ENCODE results near the gene SLC46A2.

The SLC46A2 gene

DNA sequence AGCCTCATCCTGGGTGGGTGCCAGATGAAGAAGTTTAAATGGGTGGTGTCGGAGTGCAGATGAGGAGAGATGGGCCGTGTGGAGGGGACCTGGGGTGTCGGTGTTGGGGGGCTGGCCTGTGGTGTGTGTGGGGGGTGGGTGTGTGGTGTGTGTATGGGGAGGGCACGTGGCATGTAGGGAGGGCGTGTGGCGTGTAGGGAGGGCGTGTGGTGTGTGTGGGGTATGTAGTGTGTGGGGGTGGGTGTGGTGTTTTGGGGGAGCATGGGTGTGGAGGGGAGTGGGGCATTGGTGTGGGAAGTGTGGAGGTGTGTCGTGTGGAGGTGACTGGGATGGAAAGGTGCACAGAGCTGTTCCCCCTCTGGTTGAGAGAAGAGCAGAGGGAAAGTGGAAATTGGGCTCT, 34.5 kb downstream of the SLC46A2 start:
- DNase-seq = no peak

DNA sequence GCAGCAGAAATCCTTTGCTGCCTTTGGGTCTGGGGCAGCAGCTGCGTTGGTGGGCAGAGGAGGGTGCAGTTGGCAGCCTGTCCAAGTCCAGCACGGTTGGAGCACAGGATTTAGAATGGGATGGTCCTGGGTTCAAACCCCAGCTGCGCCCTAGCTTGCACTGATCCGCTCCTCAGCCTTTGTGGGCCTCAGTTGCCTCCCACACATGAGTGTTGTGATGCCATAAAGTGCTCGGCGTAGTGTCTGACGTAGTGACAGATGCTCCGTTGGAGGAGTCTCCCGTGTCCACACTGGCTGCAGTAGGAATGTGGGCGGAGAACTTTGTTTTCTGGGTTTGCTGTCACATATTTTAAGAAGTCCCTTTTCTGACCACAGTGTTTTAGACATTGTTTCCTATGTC, 36.0 kb downstream of the SLC46A2 start:
- no peak for DNase-seq

DNA sequence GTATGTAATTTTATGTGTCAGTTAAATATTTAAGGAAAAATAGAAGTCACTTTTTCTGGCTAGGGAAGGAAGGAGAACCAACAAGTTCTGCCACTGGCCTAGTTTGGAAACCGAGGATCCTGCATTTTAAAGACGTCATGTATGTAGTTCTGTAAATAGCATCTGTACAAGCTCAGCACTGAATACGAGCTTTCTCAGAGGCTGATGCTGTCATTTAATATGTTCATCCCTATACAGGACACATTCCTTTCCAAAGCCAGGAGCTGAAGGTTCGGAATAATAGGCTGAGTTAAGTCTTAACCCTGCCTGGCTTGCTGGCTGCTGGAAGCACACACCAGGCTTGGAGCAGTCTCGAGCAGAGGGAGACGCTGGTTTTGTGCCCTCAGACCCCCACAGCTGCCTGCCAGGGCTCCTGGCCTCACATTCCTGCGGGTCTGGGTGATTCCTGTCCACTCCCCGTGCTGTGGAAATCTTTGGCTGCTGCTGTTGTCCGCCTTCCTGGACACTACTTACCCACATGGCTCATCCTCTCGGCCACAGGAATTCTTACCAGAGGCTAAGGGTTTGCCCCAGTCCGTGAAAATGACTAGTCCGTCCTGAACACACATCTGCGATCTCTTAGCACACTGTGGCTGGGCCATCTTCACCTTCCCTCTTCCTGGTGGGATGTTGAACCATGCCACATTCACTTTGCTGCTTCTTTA, 36.6 kb downstream of the SLC46A2 start:
- no peak for DNase-seq

DNA sequence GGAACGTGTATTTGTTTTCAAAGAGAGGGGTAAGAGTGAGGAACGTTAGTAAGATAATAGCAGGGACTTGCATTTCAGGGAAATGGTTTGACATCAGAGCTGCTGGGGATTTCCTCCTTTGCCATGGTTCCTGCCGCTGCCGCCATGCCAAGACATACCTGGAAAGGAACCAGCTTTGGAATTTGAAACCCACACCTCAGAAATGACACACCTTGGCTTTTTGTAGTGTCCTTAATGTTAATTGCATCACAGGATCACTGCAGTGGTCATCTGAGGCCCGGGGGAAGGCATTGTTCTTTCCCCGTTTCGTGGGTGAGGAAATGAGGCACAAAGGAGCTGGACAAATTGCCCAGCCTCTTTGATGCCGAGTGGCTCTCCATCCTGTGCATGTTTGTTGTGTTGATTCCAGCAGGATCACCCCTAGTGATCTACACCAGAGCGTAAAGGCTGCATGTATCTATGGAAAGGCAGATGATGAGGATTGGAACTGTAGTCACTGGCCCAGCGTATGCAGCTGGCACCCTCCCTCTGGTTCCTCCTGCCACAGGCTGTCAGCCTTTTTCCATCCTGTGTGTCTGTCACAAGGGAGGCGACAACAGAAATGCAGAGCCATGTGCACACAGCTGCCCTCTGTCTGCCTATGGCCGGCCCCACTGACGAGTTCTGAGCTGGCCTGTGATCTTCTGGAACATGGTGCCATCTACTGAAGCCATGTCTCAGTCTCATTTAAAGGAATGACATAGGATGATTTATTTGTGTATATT, 37.8 kb downstream of the SLC46A2 start:
- no peak for DNase-seq

DNA sequence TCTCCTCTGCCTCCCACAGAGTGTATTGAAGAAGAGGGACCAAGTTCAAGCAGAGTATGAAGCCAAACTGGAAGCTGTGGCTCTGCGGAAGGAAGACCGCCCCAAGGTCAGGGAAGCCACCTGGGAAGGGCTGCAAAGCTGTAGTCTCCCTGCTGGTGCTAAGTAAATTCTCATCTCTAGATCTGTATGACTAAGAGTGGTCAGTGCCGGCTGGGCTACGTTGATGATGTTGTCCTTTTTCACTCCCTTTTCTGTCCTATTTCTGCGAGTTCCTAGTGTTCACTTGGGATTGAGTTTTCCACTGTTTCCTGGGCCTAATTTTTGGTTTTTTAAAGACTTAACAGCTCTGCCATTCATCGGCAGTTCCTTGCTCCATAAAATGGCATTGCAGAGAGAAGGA, 39.8 kb downstream of the SLC46A2 start:
- DNase-seq = no peak

DNA sequence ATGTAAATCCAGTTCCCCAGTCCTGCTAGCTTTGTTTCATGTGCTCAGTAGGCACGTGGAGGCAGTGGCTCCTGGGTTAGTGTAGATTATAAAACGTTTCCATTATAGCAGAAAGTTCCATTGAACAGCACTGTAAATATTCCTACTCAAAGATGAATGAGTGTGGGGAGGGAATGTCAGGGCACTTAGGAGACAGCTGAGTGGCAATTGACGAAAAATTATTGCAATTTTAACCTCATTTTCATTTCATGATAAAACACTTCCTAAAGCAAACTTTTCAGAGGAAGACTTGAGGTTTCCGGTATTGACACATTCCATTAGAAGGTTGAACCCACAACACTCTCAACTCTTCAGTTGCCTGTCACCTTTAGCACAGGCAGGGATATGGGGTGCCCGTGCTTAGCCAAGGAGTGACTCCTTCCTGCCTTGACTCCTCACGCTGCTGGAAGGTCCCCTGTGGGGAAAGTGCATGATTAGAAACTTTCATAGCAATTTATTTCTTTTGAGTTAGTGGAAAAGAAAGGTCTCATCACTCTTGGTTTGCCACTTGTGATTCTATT, 41.2 kb downstream of the SLC46A2 start:
- DNase-seq = no peak

DNA sequence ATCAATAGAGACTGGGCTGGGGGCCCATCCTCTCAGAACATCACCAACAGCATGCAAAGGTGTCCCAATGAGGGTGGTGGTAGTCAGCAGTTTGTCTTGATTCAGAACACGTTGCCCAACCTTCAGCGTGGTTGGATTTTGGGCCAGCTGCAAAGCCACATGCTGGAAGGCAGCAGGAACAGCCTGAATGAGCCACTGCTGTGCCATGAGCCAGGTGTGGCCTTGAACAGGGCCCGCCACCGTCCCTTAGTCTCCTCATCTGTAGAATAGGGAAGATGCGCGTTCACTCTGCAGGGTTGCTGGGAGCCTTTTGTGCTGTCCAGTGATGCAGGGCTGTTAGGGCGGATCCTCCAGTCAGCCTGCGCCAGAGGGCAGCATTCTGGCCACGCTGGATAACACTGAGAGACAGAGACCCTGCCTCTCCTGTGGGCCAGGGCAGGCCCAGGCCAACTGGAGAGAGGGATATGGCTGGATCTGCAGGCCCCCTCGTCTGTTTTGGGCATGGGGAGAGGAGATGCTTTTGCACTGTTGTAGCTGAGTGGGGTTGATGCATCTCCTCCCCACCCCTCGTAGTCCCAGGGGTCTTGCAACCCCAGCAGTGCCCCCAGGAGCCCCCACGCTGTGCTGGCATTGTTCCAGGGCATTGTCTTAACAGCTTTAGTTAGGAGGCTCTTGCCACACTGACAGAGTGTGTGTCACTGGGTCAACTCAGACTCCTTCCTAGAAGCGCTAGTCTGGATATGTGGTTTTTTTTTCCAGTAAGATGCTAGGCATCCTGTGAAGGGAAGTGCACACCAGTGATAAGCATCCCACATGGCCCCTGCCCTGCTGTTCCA, 42.1 kb downstream of the SLC46A2 start:
- no peak for DNase-seq

DNA sequence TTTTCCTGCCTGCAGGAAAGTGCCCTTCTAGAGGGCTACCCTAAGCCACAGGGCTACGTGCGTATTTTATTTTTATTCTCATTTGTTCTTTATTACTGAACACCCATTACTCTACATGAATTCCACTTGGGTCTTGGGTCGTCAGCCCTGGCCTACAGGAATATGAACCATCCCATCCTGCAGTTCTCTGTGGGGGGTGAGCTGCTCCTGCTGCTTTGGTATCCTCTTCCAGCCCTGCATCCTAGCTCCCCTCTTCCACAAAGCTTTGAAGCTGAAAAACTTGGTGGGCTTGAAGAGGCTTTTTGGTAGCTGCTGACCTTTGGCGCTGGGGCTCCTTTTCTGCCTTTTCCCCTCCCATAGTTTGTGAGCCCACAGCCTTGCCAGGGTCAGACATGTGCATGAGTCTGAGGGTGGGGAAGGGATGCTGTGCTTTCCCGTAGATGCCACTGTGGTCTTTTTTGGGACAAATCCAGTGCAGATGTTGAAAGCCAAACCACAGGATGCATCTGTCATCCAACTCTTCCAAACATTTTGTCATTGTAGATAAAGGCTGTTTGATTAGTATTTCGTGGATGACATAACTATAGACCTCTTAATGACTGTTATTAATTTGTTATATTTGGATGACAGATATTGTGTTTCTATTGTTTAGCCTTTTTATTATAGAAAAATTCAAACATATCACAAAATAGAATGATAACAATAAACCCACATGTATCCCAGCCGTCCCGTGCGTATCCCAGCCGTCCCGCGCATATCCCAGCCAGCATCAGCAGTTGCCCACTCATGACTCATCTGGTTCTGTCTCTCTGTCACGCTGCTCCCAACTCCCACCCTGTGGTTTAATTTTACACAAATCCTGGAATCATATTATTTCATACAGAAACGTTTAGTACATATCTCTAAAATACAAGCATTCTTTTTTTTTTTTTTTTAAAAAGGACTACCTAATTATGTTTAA, 43.9 kb downstream of the SLC46A2 start:
- no peak for DNase-seq

DNA sequence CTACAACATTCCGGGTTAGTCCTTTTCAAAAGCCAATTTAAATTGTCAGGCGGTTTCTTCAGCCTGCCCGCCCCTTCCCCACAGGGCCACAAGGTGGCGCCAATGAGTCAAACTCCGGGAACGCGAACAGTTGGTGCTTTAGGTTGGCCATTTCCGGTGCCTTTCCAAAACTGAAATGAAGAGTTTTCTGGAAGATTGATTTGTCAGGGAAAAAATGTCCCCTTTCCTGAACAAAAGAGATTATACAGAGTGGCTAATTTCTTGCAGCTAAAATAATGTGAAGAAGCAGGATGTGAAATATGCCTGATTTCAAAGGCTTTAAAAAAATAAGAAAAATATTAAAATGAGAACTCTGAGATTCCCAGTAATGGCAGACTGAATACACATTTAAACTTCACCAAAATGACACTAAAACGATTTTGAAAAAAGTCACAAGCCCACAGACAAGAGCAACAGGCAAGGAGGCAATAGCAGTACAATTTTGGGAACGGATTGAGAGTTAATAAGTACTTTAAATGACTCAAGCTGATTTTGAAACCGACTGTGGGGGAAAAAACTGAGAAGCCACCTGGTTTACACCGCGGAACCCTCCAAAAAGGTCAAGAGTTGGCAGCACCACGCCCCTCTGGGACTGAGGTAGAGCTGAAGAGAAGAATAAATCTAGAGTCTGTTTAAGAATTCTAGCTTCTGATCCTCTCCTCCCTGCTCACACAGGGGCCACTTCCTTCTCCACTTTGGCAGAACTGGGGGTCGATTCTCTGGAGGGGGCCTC, 45.7 kb downstream of the SLC46A2 start:
- peak; percentile 74 for DNase-seq

DNA sequence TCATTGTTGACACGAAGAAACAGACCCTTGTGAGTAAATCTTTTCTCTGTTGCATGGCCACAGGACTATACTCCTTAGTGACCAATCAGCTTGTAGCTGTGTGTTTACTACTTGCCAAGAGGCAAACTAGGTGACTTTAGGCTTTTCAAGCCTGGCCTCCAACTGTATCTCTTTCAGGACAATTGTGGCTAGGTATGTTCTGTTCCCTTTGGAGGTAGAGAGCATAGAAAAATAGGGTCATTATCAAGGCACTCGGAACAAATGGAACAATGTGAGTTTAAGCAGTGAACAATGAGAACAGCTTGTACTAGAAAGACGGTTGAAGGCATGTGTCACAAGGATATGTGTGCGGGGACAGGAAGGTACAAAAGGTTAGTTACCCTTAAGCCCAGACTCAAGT, 48.1 kb downstream of the SLC46A2 start:
- no peak for DNase-seq

DNA sequence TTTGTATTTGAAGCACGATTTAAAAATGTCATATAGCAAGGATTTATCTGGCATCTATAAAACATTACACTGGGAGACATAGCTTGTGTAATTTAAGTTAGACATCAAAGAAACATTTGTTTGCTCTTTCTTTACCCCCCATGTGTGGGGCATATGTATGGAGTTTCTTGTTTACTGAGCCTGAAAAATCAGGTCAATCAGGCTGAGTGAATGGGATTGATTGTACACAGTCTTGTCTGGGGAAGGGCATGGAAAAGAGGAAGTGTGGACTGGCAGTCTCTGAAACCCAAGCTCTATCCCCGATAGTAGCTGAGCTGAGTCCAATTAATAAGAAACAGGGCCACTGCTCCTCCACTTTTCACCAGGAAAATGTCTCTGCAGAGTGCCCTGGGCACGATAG, 49.4 kb downstream of the SLC46A2 start:
- DNase-seq = no peak

DNA sequence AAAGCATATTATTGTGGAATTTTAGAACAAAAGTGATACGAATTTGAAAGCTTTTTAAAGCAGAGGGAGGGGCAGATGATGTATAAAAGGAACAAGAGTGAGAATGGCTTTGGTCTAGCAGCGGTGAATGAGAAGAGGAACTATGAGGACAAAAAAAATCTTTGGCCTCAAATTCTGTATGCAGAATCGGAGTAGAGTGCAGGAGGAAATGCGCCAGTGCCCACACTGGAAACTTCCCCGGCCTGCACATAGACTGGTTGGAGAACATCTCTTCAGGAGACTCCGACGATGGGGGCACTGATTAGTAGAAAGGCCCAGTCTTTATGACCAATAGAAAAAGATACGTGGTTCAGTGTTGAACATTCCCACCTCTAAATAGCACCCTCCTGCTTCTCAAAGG, 51.3 kb downstream of the SLC46A2 start:
- no peak for DNase-seq

DNA sequence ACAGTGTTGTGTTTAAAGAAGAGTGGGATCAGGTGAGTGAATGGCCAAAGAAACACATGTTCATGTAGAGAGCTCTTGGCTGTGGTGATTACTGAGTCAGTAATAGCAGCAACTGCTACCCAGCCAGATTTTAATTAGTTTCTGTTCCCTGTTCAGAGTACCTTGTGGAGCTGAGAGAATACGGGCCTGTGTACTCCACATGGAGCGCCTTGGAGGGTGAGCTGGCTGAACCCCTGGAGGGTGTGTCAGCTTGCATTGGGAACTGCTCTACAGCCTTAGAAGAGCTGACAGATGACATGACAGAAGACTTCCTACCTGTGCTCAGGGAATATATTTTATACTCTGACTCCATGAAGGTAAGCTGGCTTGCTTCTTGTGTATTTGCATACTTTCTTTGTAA, 52.3 kb downstream of the SLC46A2 start:
- no peak for DNase-seq

DNA sequence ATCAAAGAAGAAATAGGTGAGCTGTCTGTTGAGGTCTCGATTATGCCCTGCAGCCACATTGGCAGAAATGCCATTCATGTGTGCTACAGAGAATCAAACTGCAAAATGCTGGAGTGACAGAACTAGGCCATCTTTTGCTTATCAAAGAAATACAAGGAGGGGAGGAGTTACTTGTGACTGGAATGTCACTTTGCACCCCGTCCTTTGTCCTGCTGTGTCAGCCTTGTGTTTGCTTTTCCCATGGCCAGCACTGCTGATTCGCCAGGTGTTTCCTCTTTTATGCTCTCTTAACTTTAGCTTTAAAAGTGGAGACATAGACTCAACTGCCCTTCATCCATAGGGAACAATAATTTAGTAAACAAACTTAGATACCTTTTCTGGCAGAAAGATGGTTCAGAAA, 54.3 kb downstream of the SLC46A2 start:
- DNase-seq = no peak

DNA sequence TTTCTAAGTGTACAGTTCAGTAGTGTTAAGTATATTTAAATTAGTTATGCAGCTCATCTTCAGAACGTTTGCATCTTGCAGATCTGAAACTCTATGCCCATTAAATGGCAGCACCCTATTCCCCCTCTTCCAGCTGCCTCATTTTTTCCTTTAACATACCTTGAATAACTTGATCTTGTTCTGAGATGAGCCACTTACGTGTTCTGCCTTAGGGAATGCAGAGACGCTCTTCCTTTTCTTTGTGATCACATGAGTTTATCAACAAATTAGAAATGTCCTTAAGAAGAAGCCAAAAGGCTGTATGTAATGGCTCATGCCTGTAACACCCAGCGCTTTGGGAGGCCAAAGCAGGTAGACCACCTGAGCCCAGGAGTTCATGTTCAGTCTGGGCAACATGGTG, 57.6 kb downstream of the SLC46A2 start:
- DNase-seq = no peak

DNA sequence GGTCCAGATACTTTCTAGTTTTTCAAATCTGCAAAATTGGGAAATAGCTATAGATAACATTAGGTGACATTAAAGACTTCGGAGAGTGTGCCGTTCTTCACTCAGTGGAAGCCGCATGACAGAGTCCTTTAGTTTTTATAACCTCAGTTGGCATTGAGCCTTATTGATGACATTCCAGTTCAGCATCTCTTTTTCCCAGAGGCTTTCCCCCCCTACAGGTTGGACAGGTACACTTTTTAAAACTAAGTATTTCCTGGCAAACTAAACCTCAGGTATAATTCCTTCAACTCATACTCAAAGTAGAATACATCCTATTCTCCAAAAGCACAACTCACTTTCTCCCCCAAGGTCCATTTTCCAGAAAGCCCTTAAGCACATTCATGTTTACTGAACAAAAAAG, 58.7 kb downstream of the SLC46A2 start:
- DNase-seq = no peak

DNA sequence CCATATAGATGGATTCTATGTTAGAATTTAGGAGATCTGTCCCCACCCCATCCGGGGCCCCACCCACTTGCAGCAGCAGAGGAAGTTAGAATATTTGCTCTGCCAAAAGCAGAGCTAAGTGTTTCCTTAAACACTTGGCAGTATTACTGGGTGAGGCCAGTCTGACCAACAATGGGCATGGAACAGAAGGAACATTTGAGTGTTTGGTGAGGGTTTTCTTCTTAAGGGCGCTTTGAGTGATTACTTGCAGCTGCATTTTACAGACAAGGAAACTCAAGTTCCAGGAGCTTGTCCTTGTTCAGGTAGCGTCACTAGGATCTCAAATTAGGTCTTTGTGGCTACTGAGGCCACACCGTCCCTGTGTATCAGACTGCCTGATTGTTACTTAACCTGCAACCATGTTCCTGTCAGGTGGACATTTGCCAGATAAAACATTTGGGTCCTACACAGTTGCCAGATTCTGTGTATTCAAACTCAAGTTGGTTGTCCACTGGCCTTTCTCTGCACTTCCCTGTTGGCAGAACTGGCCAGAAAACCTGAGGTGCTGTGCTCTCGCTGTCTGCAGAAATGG, 59.3 kb downstream of the SLC46A2 start:
- no peak for DNase-seq

Measured in activated CD8-positive, alpha-beta memory T cell treated with anti-CD3 and anti-CD28 coated beads, Interleukin-2, amount 50 U/mL, for 4 hours (primary cell).